K562 (cell line): ENCODE data around the gene BASP1. TPM values are rescaled to one million over a fixed set of nuclear protein-coding genes. Genes with fewer than 3 reads are reported as not detected.

Source experiments
- ATAC-seq: fragments of 200-7000 bp; cut with Tn5 transposase; 3 replicates; pipeline ENCODE4 v1.9.1; 2020; ENCODE audit warnings: moderate library complexity
- BruUV-seq: library from RNA; stranded (reverse); fragments of 400-500 nt; replicated peaks from 2 replicates; lab custom pipeline; 2021; lab: Mats Ljungman, UMichigan
- CTCF ChIA-PET: fragments of 300-600 bp; formaldehyde crosslinking; extraction: SDS; loops from one replicate; lab custom pipeline; 2021; ENCODE audit warnings: low intra/inter-chr PET ratio; lab: Yijun Ruan, JAX
- POLR2A ChIA-PET: fragments of 300-600, 350-650 bp; sonication (Branson Sonifier 250); formaldehyde crosslinking; extraction: SDS; loops from one replicate; lab custom pipeline; 2021; ENCODE audit warnings: antibody characterized with exemption, inconsistent platforms; lab: Yijun Ruan, JAX
- DNase-seq, 4 experiments: peaks; one replicate each; pipeline versions ENCODE4 v3.0.0 to v3.0.0-alpha.2; 2011 to 2018; ENCODE audit warnings: low spot score in 3 of 4, mixed read lengths in 3 of 4; ENCODE audit errors: extremely low read depth in 1 of 4
- FAIRE-seq: peaks from 2 replicates; lab custom pipeline; 2011; peaks lifted over from hg19 to GRCh38; lab: Jason Lieb, UNC
- H2AFZ ChIP-seq: 2 replicates; pipeline ENCODE4 v1.6.0; 2011; ENCODE audit warnings: low read depth, low read length, control low read depth, inconsistent platforms
- H3K27ac ChIP-seq: fragments of 200-600 bp; 3 replicates; pipeline ENCODE4 v1.8.0; 2011; ENCODE audit warnings: low read depth, mild to moderate bottlenecking, control low read depth, inconsistent platforms, low read length, moderate library complexity, mixed read lengths; ENCODE audit errors: extremely low read depth
- H3K27me3 ChIP-seq, 2 experiments: fragments of 300-600 bp in 1 of 2; 2 replicates in 1 of 2; 3 replicates in 1 of 2; pipeline versions ENCODE4 v1.6.0 to v1.8.0; 2011; ENCODE audit warnings: inconsistent platforms in 2 of 2, low read length in 2 of 2, mild to moderate bottlenecking in 1 of 2, mixed read lengths in 1 of 2, moderate library complexity in 1 of 2; ENCODE audit not compliant: control insufficient read depth in 2 of 2, insufficient read depth in 2 of 2
- H3K36me3 ChIP-seq: fragments of 300-600 bp; 3 replicates; pipeline ENCODE4 v1.8.0; 2011; ENCODE audit warnings: mild to moderate bottlenecking, low read length, inconsistent platforms; ENCODE audit not compliant: control insufficient read depth, insufficient read depth
- H3K4me1 ChIP-seq, 2 experiments: fragments of 200-600 bp in 1 of 2; replicated peaks in 1 of 2; 2 replicates in 1 of 2; 3 replicates in 1 of 2; pipeline versions ENCODE4 v1.5.1 to v1.8.0; 2011; ENCODE audit warnings: inconsistent platforms in 2 of 2, low read length in 2 of 2, mild to moderate bottlenecking in 1 of 2, mixed read lengths in 1 of 2, moderate library complexity in 1 of 2; ENCODE audit not compliant: control insufficient read depth in 2 of 2, insufficient read depth in 2 of 2
- H3K4me2 ChIP-seq: 2 replicates; pipeline ENCODE4 v1.6.1; 2011; ENCODE audit warnings: low read length, control low read depth, inconsistent platforms, mixed read lengths; ENCODE audit not compliant: insufficient read depth
- H3K4me3 ChIP-seq: fragments of 200-600 bp; sonication (generic), shearing (Covaris generic); 2 replicates; pipeline ENCODE4 v1.5.1; 2016; ENCODE audit warnings: control low read depth, inconsistent platforms
- H3K79me2 ChIP-seq: fragments of 200-600 bp; 3 replicates; pipeline ENCODE4 v1.8.0; 2011; ENCODE audit warnings: low read length, inconsistent platforms; ENCODE audit not compliant: control insufficient read depth, insufficient read depth
- H3K9ac ChIP-seq, 2 experiments: 2 replicates each; pipeline versions ENCODE4 v1.6.0 to v1.6.1; 2011; ENCODE audit warnings: low read depth in 2 of 2, low read length in 2 of 2, control low read depth in 1 of 2, inconsistent platforms in 1 of 2, mild to moderate bottlenecking in 1 of 2, mixed read lengths in 1 of 2; ENCODE audit not compliant: insufficient read depth in 1 of 2
- H3K9me1 ChIP-seq: one replicate; pipeline ENCODE4 v1.6.0; 2011; ENCODE audit warnings: inconsistent platforms, mild to moderate bottlenecking, low read length, moderate library complexity; ENCODE audit not compliant: control insufficient read depth, insufficient read depth
- H3K9me3 ChIP-seq: replicated peaks from 2 replicates; pipeline ENCODE4 v1.5.1; 2011; ENCODE audit warnings: low read depth, low read length, inconsistent platforms; ENCODE audit not compliant: control insufficient read depth, insufficient read depth
- H4K20me1 ChIP-seq: replicated peaks from 2 replicates; pipeline ENCODE4 v1.6.1; 2011; ENCODE audit warnings: low read length, inconsistent platforms, mixed read lengths; ENCODE audit not compliant: control insufficient read depth, insufficient read depth
- CC2D1A ChIP-seq: fragments of 450-650 bp; IDR thresholded peaks from 2 replicates; pipeline ENCODE4 v1.6.1; 2017; ENCODE audit warnings: mild to moderate bottlenecking
- RBM22 ChIP-seq: fragments of 200-400 bp; formaldehyde crosslinking; IDR thresholded peaks from 2 replicates; pipeline ENCODE4 v1.6.1; 2018; ENCODE audit warnings: low read length, low read depth; ENCODE audit not compliant: poor library complexity, severe bottlenecking
- RCOR1 ChIP-seq, 2 experiments: IDR thresholded peaks; 2 replicates each; pipeline ENCODE4 v1.6.1; 2012; ENCODE audit warnings: low read depth in 2 of 2, low read length in 2 of 2, borderline replicate concordance in 1 of 2, improper control_type of control experiment in 1 of 2
- YY1 ChIP-seq, 3 experiments: IDR thresholded peaks; 2 replicates each; pipeline ENCODE4 v1.6.1; 2011; ENCODE audit warnings: low read length in 2 of 3, mild to moderate bottlenecking in 2 of 3, moderate library complexity in 2 of 3, borderline replicate concordance in 1 of 3, control low read depth in 1 of 3, low read depth in 1 of 3; ENCODE audit not compliant: insufficient read depth in 3 of 3, insufficient replicate concordance in 2 of 3, control insufficient read depth in 1 of 3, insufficient read length in 1 of 3; ENCODE audit errors: extremely low read depth in 1 of 3
- ZNF133 ChIP-seq: fragments of 250-450 bp; sonication (Bioruptor Pico); IDR thresholded peaks from 2 replicates; pipeline ENCODE4 v1.4.0; 2020; ENCODE audit warnings: mild to moderate bottlenecking
- WGBS: fragments of 100-300 bp; shearing (Covaris generic); methylation state at CpG from one replicate; pipeline ENCODE4 v1.1.6; 2016; ENCODE audit warnings: low coverage, mixed read lengths; ENCODE audit not compliant: insufficient coverage; ENCODE audit errors: missing lambda C conversion rate; 5-methylcytosine and 5-hydroxymethylcytosine counted together
- in situ Hi-C: fragments of 300-500 bp; cut with MboI; formaldehyde crosslinking; loops from 4 replicates; pipeline ENCODE4 v1.15.0; 2018; ENCODE audit warnings: inconsistent platforms, mixed read lengths
- intact Hi-C: fragments of 100-400 bp; cut with micrococcal nuclease; formaldehyde crosslinking; loops from 2 replicates; pipeline ENCODE4 v1.14.2; 2022
- polyA plus RNA-seq, 8 experiments: library from polyadenylated mRNA; depleted of rRNA in 4 of 8; stranded (reverse) in 5 of 8; unstranded in 3 of 8; fragments of >200 nt; fragmentation: Nextera tagmentation in 2 of 8; fragmentation: Illumina TruSeq in 1 of 8; extraction: Ambion mirVana in 2 of 8; extraction: Trizol in 1 of 8; gene quantifications; 2 replicates each; pipeline versions ENCODE4 v1.2.1 to v1.2.3, GENCODE V29; 2011 to 2014; ENCODE audit warnings: inconsistent platforms in 1 of 8, missing spikeins in 1 of 8
- total RNA-seq, 7 experiments: library from RNA; depleted of rRNA in 6 of 7; stranded (reverse); fragments of >200 nt in 6 of 7; fragmentation: Illumina TruSeq in 2 of 7; extraction: Trizol in 2 of 7; gene quantifications; 2 replicates each; pipeline versions ENCODE4 v1.2.1 to v1.2.3, GENCODE V29; 2011 to 2021; ENCODE audit warnings: low replicate concordance in 1 of 7
- TF ChIP-seq, protein P1 (sequence below): sonication (generic); formaldehyde crosslinking; IDR thresholded peaks from 2 replicates; pipeline ENCODE4 v1.9.0; 2022; ENCODE audit warnings: mild to moderate bottlenecking, missing genetic modification reagents
- TF ChIP-seq, protein P2 (sequence below): fragments of 250-450 bp; sonication (Bioruptor Pico); IDR thresholded peaks from 2 replicates; pipeline ENCODE4 v1.8.0; 2022; ENCODE audit warnings: inconsistent platforms, mild to moderate bottlenecking, moderate library complexity, borderline replicate concordance
- TF ChIP-seq, protein P3 (sequence below): fragments of 450-650 bp; IDR thresholded peaks from 2 replicates; pipeline ENCODE4 v1.6.1; 2016; ENCODE audit warnings: low read depth

The BASP1 gene
- total and polyA plus RNA-seq, 9 of the 15 experiments (the other 6 are each of a cell fraction or from before 2014, with no cell fraction given), result 0.22 TPM; not detected in 8

DNA sequence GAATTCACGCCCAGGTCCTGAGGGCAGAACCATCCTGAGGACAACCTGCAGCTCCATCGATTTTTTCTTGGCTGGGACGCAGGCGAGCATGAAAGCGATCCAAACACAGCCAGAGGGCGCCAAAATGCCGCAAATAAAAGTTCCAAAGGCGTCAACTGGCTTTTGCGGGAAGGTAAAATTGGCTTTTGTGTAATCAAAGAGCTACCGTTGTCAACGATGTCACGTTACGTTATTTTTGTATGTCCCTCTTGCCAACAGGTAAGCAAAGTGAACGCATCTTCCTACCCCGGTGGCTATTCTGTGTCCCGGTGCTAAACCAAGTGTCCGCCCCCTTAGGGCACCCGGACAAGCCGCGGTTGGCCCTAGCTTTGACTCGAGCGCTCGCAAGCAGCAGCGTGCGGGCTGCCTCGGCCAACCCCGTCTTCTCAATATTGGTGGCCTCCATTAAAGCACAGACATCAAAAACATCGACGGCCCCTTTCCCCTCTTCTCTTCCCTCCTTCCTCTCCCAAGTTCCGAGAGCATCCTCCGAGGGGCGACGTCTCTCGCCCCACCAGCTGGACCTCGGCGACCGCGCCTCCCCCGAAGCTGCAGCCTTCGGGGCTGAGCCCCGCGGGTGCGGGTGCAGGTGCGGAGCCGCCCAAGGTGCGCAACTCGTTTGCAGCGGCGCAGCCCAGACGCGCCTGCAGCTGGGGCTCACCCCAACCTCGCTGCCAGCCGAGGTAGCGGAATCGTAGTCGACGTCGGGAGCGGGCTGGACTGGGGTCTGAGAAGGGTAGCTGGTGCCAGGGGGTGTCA, 1.1 kb upstream of the BASP1 start:
- no peak overlapping the region for H3K4me2 ChIP-seq
- DNase-seq, result peak; percentile 21 to 62 (median 30)
- H2AFZ ChIP-seq, result no peak overlapping the region
- no peaks in the 10 kb centered on the region for H3K79me2 ChIP-seq
- in situ Hi-C loops, result loop anchor here (5.0 kb wide), 1 partner anchor 1091 kb away; no protein-coding TSS in a partner anchor
- no peaks in the 10 kb centered on the region for H3K36me3 ChIP-seq
- WGBS, result 38% methylated on average over 56 of the region's 59 CpGs
- POLR2A ChIA-PET, result interaction anchor here (0.7 kb wide), 1 partner anchor 25 kb away, joined by 4 read pairs; no protein-coding TSS in a partner anchor
- H3K27me3 ChIP-seq, result no peaks in the 10 kb centered on the region
- FAIRE-seq, result peak; percentile 80
- peak; percentile 73 for ATAC-seq
- H3K9me1 ChIP-seq, result no peaks in the 10 kb centered on the region
- H3K27ac ChIP-seq, result no peak overlapping the region
- CTCF ChIA-PET, result interaction anchor here (1.7 kb wide), 1 partner anchor 1098 kb away, joined by 12 read pairs; no protein-coding TSS in a partner anchor
- peaks cover 0 to 7% of the 10 kb centered on the region in 2 experiments; a peak in 1 of 5 replicates for H3K4me1 ChIP-seq
- no peaks in the 10 kb centered on the region for H4K20me1 ChIP-seq
- H3K9ac ChIP-seq, result no peak overlapping the region
- intact Hi-C loops, result loop anchor here (1.0 kb wide), 1 partner anchor 1098 kb away; no protein-coding TSS in a partner anchor
- H3K4me3 ChIP-seq, result no peak overlapping the region
- no peaks in the 10 kb centered on the region for H3K9me3 ChIP-seq
- no TSS peak for BruUV-seq
- TF ChIP-seq YY1 (IDR thresholded peaks at IDR 0.05; ENCODE audit: borderline replicate concordance in 1 of 3, control insufficient read depth in 1 of 3, extremely low read depth in 1 of 3, insufficient read depth in 3 of 3, insufficient read length in 1 of 3, insufficient replicate concordance in 2 of 3, low read depth in 1 of 3, low read length in 2 of 3), result peak in 1 of 3 experiments; percentile 8
- TF ChIP-seq, protein P1, sequence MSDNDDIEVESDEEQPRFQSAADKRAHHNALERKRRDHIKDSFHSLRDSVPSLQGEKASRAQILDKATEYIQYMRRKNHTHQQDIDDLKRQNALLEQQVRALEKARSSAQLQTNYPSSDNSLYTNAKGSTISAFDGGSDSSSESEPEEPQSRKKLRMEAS (CRISPR knock-in tag), result no peak
- TF ChIP-seq, protein P2, sequence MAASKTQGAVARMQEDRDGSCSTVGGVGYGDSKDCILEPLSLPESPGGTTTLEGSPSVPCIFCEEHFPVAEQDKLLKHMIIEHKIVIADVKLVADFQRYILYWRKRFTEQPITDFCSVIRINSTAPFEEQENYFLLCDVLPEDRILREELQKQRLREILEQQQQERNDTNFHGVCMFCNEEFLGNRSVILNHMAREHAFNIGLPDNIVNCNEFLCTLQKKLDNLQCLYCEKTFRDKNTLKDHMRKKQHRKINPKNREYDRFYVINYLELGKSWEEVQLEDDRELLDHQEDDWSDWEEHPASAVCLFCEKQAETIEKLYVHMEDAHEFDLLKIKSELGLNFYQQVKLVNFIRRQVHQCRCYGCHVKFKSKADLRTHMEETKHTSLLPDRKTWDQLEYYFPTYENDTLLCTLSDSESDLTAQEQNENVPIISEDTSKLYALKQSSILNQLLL (CRISPR knock-in tag), result no peak
- TF ChIP-seq ZNF133 (CRISPR knock-in tag), result no peak
- TF ChIP-seq, protein P3, sequence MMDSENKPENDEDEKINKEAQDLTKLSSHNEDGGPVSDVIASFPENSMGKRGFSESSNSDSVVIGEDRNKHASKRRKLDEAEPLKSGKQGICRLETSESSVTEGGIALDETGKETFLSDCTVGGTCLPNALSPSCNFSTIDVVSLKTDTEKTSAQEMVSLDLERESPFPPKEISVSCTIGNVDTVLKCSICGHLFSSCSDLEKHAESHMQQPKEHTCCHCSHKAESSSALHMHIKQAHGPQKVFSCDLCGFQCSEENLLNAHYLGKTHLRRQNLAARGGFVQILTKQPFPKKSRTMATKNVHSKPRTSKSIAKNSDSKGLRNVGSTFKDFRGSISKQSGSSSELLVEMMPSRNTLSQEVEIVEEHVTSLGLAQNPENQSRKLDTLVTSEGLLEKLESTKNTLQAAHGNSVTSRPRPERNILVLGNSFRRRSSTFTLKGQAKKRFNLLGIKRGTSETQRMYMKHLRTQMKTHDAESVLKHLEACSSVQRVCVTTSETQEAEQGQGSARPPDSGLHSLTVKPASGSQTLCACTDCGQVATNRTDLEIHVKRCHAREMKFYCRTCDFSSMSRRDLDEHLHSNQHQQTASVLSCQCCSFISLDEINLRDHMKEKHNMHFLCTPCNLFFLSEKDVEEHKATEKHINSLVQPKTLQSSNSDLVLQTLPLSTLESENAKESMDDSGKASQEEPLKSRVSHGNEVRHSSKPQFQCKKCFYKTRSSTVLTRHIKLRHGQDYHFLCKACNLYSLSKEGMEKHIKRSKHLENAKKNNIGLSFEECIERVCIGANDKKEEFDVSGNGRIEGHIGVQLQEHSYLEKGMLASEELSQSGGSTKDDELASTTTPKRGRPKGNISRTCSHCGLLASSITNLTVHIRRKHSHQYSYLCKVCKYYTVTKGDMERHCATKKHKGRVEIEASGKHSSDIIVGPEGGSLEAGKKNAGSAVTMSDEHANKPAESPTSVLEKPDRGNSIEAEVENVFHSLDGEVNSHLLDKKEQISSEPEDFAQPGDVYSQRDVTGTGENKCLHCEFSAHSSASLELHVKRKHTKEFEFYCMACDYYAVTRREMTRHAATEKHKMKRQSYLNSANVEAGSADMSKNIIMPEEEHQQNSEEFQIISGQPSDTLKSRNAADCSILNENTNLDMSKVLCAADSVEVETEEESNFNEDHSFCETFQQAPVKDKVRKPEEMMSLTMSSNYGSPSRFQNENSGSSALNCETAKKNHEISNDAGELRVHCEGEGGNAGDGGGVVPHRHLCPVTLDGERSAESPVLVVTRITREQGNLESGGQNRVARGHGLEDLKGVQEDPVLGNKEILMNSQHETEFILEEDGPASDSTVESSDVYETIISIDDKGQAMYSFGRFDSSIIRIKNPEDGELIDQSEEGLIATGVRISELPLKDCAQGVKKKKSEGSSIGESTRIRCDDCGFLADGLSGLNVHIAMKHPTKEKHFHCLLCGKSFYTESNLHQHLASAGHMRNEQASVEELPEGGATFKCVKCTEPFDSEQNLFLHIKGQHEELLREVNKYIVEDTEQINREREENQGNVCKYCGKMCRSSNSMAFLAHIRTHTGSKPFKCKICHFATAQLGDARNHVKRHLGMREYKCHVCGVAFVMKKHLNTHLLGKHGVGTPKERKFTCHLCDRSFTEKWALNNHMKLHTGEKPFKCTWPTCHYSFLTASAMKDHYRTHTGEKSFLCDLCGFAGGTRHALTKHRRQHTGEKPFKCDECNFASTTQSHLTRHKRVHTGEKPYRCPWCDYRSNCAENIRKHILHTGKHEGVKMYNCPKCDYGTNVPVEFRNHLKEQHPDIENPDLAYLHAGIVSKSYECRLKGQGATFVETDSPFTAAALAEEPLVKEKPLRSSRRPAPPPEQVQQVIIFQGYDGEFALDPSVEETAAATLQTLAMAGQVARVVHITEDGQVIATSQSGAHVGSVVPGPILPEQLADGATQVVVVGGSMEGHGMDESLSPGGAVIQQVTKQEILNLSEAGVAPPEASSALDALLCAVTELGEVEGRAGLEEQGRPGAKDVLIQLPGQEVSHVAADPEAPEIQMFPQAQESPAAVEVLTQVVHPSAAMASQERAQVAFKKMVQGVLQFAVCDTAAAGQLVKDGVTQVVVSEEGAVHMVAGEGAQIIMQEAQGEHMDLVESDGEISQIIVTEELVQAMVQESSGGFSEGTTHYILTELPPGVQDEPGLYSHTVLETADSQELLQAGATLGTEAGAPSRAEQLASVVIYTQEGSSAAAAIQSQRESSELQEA, result no peak
- 0 out of 2 replicates have a peak, but pooled peaks have one; percentile 49 for TF ChIP-seq CC2D1A
- 0 out of 4 replicates have a peak, but pooled peaks of 1 of the 2 experiments have one; percentile 11 for TF ChIP-seq RCOR1 (IDR thresholded peaks at IDR 0.05; ENCODE audit: borderline replicate concordance in 1 of 2, low read depth in 2 of 2, low read length in 2 of 2)
- no peak for TF ChIP-seq RBM22
